ENCODE measurements around the gene HACE1. TPM values are rescaled to one million over a fixed set of nuclear protein-coding genes. Genes with fewer than 3 reads are reported as not detected.
A peak's percentile ranks its signal among the peaks of the same experiment; 100 is the strongest.

Gene HACE1
- total RNA-seq, 2 experiments from 2014 or later, result 13.5 to 16.7 TPM

DNA sequence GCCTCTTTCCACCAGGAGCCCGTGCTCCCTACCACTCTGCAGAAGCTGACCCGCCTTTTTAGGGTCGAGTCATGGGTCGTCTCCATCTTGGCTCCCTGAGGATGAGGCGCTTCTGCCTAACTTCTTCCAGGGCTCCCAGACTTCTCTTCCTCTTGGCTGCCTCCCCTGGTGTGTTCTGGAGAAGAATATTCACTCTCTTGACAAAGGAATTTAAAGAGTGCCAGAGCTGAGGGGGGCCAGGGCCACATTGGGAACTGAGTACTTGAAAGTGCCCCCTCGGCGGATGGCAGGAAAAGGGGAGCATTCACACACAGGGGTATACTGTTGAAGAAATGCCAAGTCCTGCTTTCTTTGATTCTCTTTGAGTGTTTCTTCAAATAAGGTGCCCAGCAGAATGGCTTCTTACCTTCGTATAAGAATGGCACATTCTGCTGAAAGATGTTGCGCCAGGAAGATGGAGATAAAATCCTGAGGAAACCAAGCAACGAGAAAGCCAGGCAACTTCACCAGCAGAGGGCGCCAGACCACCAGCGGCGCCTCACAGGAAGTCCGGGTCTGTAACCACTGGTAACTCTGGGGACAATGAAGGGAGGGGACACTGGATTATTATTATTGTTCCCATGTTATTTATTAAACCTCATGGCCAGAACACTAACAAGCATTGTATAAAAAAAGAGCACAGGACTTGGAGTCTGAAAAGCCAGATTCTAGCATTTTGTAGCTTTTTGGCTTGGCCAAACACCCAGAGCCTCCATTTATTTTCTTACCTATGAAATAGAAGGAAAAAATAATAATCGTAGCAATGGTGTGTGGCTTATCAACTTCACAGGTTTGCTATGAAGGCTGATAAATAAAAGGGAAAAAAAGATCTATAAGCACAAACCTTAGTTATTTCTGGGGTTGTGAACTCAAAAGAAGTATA is 176.7 kb downstream of the HACE1 start:
- Mint-ChIP-seq H3K4me1 (ENCODE audit: low read depth) (peaks cover 15% of the 10 kb centered on the region), H3K36me3 (ENCODE audit: low read depth) (no peaks in the 10 kb centered on the region), H3K27me3 (ENCODE audit: low read depth) (no peaks in the 10 kb centered on the region), H3K9me3 (ENCODE audit: insufficient read depth) (no peaks in the 10 kb centered on the region), H3K4me3 (no peak overlapping the region), H3K27ac (no peak overlapping the region)
- ChIA-PET POLR2A (no interaction called here), CTCF (interaction anchor here (0.6 to 5.2 kb wide), 17 partner anchors 9 to 1632 kb away, joined by 3 to 63 read pairs (median 3); no protein-coding TSS in a partner anchor)
- peak; percentile 72 for ATAC-seq
- peak; percentile 79 for DNase-seq

DNA sequence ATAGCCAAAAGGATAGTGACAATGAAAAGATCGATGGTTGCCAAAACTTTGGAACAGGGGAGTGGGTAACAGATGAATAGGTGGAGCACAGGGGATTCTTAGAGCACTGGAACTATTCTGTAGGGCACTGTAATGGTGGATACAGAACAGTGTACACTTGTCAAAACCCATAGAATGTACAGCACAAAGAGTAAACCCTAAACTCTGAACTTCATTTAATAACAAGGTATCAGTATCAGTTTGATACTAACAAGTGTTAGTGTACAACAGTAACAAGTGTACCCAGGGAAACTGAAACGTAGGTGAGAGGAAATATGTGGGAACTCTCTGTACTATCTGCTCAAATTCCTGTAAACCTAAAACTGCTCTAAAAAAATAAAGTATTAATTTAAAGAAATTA is 179.2 kb downstream of the HACE1 start:
- ChIA-PET POLR2A (no interaction called here), CTCF (no interaction called here)
- no peak for DNase-seq
- Mint-ChIP-seq H3K27me3 (ENCODE audit: low read depth) (no peaks in the 10 kb centered on the region), H3K4me3 (no peak overlapping the region), H3K36me3 (ENCODE audit: low read depth) (peaks cover 3% of the 10 kb centered on the region), H3K9me3 (ENCODE audit: insufficient read depth) (peaks cover 5% of the 10 kb centered on the region), H3K27ac (no peak overlapping the region), H3K4me1 (ENCODE audit: low read depth) (peaks cover 15% of the 10 kb centered on the region)
- ATAC-seq, result no peak

DNA sequence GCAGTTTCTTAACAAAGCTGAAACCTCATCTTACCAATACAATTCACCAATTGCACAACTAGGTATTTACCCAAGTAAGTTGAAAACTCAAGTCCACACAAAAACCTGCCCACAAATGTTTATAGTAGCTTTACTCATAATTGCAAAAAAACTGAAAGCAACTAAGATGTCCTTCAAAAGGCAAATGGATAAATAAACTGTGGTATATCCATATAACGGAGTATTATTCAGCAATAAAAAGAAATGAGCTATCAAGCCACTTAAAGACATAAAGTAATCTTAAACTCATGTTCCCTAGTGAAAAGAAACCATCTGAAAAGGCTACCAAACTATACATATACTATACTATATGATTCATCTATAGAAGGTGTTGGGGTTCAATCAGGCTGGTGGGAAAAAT is 179.7 kb downstream of the HACE1 start:
- Mint-ChIP-seq H3K36me3 (ENCODE audit: low read depth) (peaks cover 3% of the 10 kb centered on the region), H3K4me3 (no peak overlapping the region), H3K9me3 (ENCODE audit: insufficient read depth) (peaks cover 7% of the 10 kb centered on the region), H3K4me1 (ENCODE audit: low read depth) (peaks cover 15% of the 10 kb centered on the region), H3K27me3 (ENCODE audit: low read depth) (no peaks in the 10 kb centered on the region), H3K27ac (no peak overlapping the region)
- no peak for ATAC-seq
- ChIA-PET CTCF (no interaction called here), POLR2A (interaction anchor here (0.6 kb wide), 1 partner anchor 46 kb away, joined by 3 read pairs; no protein-coding TSS in a partner anchor)
- no peak for DNase-seq

Other genes starting within 250 kb of the HACE1 start
- gene LIN28B, start 97.2 kb upstream of the HACE1 start, total RNA-seq, result not detected